Fibroblast of the aortic adventitia (primary cell): ENCODE results near the gene CLDN7. TPM values are rescaled to one million over a fixed set of nuclear protein-coding genes. Genes with fewer than 3 reads are reported as not detected.

ENCODE experiments used
- DNase-seq: peaks from one replicate; pipeline ENCODE4 v3.0.0-alpha.2; 2010; ENCODE audit warnings: low read depth
- H3K4me3 ChIP-seq: 2 replicates; pipeline ENCODE4 v1.5.1; 2011; ENCODE audit warnings: low read depth, mild to moderate bottlenecking, control low read depth, low read length, moderate library complexity
- CTCF ChIP-seq: IDR thresholded peaks from 2 replicates; pipeline ENCODE4 v1.5.1; 2011; ENCODE audit warnings: mild to moderate bottlenecking, low read length, control low read depth, inconsistent platforms; ENCODE audit not compliant: insufficient read depth
- total RNA-seq: library from RNA; depleted of rRNA; stranded (reverse); fragments of >200 nt; gene quantifications from 2 replicates; pipeline ENCODE4 v1.2.3, GENCODE V29; 2012; ENCODE audit warnings: low replicate concordance

The CLDN7 gene
- total RNA-seq, 1 donor, result 3.0 TPM

DNA sequence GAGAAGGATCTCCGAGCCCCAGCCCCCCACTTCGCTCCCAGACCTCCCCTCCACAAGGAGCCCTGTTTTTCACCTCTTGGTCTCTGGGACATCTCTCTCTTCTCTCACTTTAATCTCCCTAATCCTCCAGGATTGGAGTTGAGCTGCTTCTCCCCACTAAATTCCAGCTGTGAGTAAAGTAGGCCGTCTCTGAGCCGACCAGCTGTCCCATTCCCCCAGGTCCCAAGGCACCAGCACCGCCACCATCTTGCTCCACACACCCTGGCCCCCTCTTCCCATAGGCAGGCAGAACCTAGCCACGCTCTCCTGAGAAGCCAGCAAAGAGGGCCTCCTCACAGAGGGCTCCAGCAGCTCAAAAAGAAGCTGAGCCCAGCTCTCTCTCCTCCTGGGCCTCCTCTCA lies 43.5 kb downstream of the CLDN7 start:
- H3K4me3 ChIP-seq, result no peak overlapping the region
- no peak for DNase-seq
- TF ChIP-seq CTCF, result no peak

- no peak for TF ChIP-seq CTCF
- DNase-seq, result no peak
- H3K4me3 ChIP-seq, result no peak overlapping the region
Observed at GRCh38 chr17:7218166-7218565, 44.1 kb downstream of the CLDN7 start.

DNA sequence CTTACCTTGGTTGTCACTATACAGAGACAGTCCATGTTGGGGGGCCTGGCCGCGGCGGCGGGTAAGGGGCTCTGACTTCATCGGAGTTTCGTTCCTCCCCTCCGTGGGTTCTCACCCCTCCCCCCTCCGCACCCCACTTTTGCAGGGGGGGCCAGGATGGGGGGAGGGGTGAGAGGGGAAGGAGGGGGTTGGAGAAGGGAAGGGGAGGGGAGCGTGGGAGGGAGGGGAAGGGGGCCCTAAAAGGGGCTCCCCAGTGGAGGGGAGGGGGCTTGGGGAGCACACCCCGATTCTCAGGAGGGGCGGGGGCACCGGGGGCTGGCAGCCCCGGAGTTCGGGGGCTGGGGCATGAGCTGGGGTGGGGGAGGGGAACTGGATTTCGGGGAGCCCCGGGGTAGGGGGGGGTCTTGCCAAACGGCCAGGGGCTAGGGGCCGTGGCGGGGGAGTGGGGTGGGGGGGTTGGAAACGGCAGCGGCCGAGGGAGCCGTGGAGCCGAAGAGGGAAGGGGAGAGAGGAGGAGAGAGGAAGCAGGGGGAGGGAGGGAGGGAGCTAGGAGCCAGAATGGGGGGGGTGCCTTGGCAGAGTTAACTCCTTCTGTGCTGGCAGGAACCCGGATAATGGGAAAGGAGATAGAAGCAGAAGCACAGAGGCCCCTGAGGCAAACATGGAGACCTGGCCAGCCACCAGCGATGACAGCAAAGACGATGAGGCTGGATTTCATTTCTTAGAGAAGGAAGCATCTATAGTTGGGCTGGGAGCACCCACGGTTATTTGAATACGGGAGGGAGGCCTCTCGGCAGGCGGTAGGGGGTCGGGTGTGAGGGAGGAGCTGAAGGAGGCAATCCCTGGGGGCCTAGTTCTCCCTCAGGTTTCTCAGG lies 44.9 kb downstream of the CLDN7 start:
- H3K4me3 ChIP-seq, result peak overlapping the region; percentile 72
- peak; percentile 78 for DNase-seq
- no peak for TF ChIP-seq CTCF

DNA sequence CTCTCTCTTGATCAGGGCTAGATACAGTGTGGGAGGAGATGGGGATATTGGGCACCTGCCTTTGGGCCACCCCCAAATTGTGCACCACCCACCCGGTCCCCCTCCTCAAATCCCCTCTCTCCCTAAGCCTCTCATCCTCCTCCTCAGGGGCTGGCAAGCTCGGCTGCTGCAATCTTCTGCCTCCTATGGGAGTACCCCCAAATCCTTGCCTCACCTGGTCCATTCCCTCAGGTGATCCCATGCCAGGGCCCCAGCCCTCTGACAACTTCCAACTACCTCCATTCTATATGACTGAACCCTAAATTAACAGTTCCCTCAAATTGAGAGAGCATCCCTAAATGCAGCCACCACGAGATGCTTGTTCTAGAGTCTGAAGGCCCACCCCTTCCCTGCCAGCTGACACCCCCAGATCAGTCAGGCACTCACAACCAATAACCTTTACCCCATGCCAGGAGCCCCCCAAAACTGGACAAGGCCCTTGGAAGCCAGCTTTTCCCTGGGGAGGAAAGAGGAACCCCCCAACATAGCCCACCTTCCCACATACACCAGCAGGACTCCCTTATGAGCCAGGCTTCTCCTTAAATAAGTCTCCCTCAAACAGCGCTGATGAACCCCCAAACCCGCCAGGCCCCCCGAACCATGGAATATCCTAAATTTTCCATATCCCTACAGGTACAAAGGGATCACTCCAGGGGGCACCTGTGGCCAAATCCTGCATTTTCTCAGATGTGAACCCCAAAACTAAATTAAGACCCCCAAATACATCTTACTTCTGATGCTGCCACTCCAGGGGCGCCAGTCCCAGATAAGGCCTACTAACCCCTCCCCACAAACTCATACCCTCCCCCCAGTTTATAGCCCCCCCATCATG lies 45.8 kb downstream of the CLDN7 start:
- peak overlapping the region; percentile 72 for H3K4me3 ChIP-seq
- no peak for DNase-seq
- TF ChIP-seq CTCF, result no peak

GRCh38 chr17:7215652-7216180 lies 46.6 kb downstream of the CLDN7 start:
- TF ChIP-seq CTCF, result no peak
- no peak for DNase-seq
- H3K4me3 ChIP-seq, result peak overlapping the region; percentile 72

DNA sequence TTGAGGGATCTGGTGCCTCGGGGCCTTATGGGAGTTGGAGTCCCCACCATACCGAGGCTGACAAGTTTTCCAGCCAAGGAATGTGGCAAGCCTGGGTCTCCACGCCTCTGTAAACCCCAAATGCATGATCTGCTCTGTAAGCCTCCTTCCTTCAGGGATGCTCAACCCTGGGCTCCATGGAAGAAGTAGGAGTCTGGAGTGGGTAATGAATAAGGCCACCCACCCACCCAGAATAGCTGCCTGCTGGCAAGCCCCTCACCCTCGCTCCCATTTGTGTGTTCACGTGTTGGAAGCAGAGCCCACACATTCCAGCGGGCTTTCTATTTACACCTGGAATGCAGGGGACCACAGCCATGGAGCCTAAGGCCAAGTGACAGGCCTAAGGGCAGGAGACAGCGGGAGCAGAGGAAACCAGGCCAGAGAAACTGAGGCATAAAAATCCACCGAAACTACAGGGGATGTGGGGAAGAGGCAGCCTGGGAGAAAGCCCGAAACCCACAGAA lies 47.1 kb downstream of the CLDN7 start:
- TF ChIP-seq CTCF, result no peak
- no peak for DNase-seq

More for the DNA sequence above, 47.1 kb downstream of the CLDN7 start:
- H3K4me3 ChIP-seq, result peak overlapping the region; percentile 72
